OCI-LY3 (cell line): ENCODE data around the gene HTR3E.

Experiments
- H2AFZ ChIP-seq: fragments of 200-600, 300-600 bp; shearing (Covaris generic); 2 replicates; pipeline ENCODE4 v1.6.0; 2014; ENCODE audit warnings: antibody characterized with exemption, low read depth, low read length
- H3K27ac ChIP-seq: fragments of 200-600, 300-600 bp; sonication (generic); 2 replicates; pipeline ENCODE4 v1.5.1; 2014; ENCODE audit warnings: mild to moderate bottlenecking, low read length, moderate library complexity, mixed read lengths
- H3K27me3 ChIP-seq: fragments of 200-600, 300-600 bp; sonication (generic); 2 replicates; pipeline ENCODE4 v1.6.1; 2014; ENCODE audit warnings: low read depth, low read length, mixed read lengths
- H3K36me3 ChIP-seq: fragments of 200-600, 300-600 bp; sonication (generic); replicated peaks from 2 replicates; pipeline ENCODE3; 2014; ENCODE audit warnings: low read depth, low read length, mixed read lengths
- H3K4me1 ChIP-seq: fragments of 300-600, 200-600 bp; sonication (generic); 2 replicates; pipeline ENCODE4 v1.6.1; 2014; ENCODE audit warnings: low read length, mixed read lengths
- H3K4me2 ChIP-seq: fragments of 200-600, 300-600 bp; sonication (generic); 2 replicates; pipeline ENCODE4 v1.6.1; 2014; ENCODE audit warnings: low read length, mixed read lengths
- H3K4me3 ChIP-seq: fragments of 300-600, 200-600 bp; sonication (generic); 2 replicates; pipeline ENCODE4 v1.5.1; 2014; ENCODE audit warnings: antibody characterized with exemption, mild to moderate bottlenecking, low read length, moderate library complexity
- H3K79me2 ChIP-seq: fragments of 300-600, 200-600 bp; shearing (Covaris generic); 2 replicates; pipeline ENCODE4 v1.6.1; 2014; ENCODE audit warnings: mild to moderate bottlenecking, low read length, mixed read lengths
- H3K9ac ChIP-seq: fragments of 300-600, 200-600 bp; shearing (Covaris generic); 2 replicates; pipeline ENCODE4 v1.6.0; 2014; ENCODE audit warnings: mild to moderate bottlenecking, low read length, moderate library complexity
- H3K9me3 ChIP-seq: fragments of 200-600, 300-600 bp; shearing (Covaris generic); 2 replicates; pipeline ENCODE4 v1.6.1; 2014; ENCODE audit warnings: low read length, mixed read lengths; ENCODE audit not compliant: insufficient read depth
- H4K20me1 ChIP-seq: fragments of 200-600, 300-600 bp; sonication (generic); 2 replicates; pipeline ENCODE4 v1.6.1; 2016; ENCODE audit warnings: low read length, mixed read lengths; ENCODE audit not compliant: insufficient read depth
- CTCF ChIP-seq: fragments of 200-600, 300-600 bp; sonication (generic); IDR thresholded peaks from 2 replicates; pipeline ENCODE4 v1.5.1; 2014; ENCODE audit warnings: antibody characterized with exemption, low read length, low read depth
- EZH2phosphoT487 ChIP-seq: fragments of 200-600 bp; shearing (Covaris generic); IDR thresholded peaks from 2 replicates; pipeline ENCODE4 v1.6.1; 2018; ENCODE audit warnings: antibody characterized with exemption, mixed run types, low read depth

The HTR3E gene

GRCh38 chr3:184135149-184135910, 38.5 kb downstream of the HTR3E start, which contains the start of gene EIF2B5:
Gene EIF2B5, plus strand, starts transcription at chr3:184135358. Its CDS starts 28 bp downstream, at chr3:184135386.
- Histone ChIP-seq H3K4me3 (peak within 1 kb of the TSS; percentile 94), H3K4me2 (peak within 1 kb of the TSS; percentile 95), H3K36me3 (peaks cover 13% of the 10 kb centered on the region), H3K4me1 (peaks cover 16% of the 10 kb centered on the region), H3K27ac (peak within 1 kb of the TSS; percentile 55), H3K9ac (peak within 1 kb of the TSS; percentile 90), H2AFZ (peak within 1 kb of the TSS; percentile 85), H3K9me3 (no peaks in the 10 kb centered on the region), H3K79me2 (peaks cover 57% of the 10 kb centered on the region), H3K27me3 (no peaks in the 10 kb centered on the region), H4K20me1 (no peaks in the 10 kb centered on the region)
- no peak for TF ChIP-seq EZH2phosphoT487
- TF ChIP-seq CTCF = peak; percentile 42; the same call in 1 of the 2 replicates

GRCh38 chr3:184135911-184136260, 39.0 kb downstream of the HTR3E start:
- Histone ChIP-seq H2AFZ (0 out of 2 replicates have a peak overlapping the region, but pooled peaks have one; percentile 85), H3K79me2 (peaks cover 60% of the 10 kb centered on the region), H3K27me3 (no peaks in the 10 kb centered on the region), H3K9me3 (no peaks in the 10 kb centered on the region), H3K9ac (peak overlapping the region; percentile 90), H3K4me1 (peaks cover 16% of the 10 kb centered on the region), H3K4me3 (peak overlapping the region; percentile 94), H3K27ac (peak overlapping the region; percentile 55), H3K36me3 (peaks cover 18% of the 10 kb centered on the region), H3K4me2 (peak overlapping the region; percentile 95), H4K20me1 (no peaks in the 10 kb centered on the region)
- TF ChIP-seq CTCF (no peak), EZH2phosphoT487 (no peak)

GRCh38 chr3:184140436-184140835, 43.6 kb downstream of the HTR3E start:
- no peak overlapping the region for H3K9ac ChIP-seq
- H3K27me3 ChIP-seq = no peaks in the 10 kb centered on the region
- H3K79me2 ChIP-seq = peaks cover 42% of the 10 kb centered on the region
- H4K20me1 ChIP-seq = no peaks in the 10 kb centered on the region
- H3K4me1 ChIP-seq = peaks cover 20% of the 10 kb centered on the region
- no peaks in the 10 kb centered on the region for H3K9me3 ChIP-seq
- no peak overlapping the region for H3K4me3 ChIP-seq
- no peak for TF ChIP-seq CTCF
- no peak for TF ChIP-seq EZH2phosphoT487
- peaks cover 58% of the 10 kb centered on the region for H3K36me3 ChIP-seq
- no peak overlapping the region for H3K27ac ChIP-seq
- no peak overlapping the region for H2AFZ ChIP-seq
- H3K4me2 ChIP-seq = no peak overlapping the region

GRCh38 chr3:184142199-184142598, 45.3 kb downstream of the HTR3E start:
- no peak overlapping the region for H2AFZ ChIP-seq
- peaks cover 10% of the 10 kb centered on the region for H3K4me1 ChIP-seq
- no peak overlapping the region for H3K9ac ChIP-seq
- H4K20me1 ChIP-seq = no peaks in the 10 kb centered on the region
- H3K27ac ChIP-seq = no peak overlapping the region
- no peaks in the 10 kb centered on the region for H3K9me3 ChIP-seq
- no peak overlapping the region for H3K4me2 ChIP-seq
- H3K4me3 ChIP-seq = no peak overlapping the region
- peaks cover 66% of the 10 kb centered on the region for H3K36me3 ChIP-seq
- H3K79me2 ChIP-seq = peaks cover 25% of the 10 kb centered on the region
- TF ChIP-seq EZH2phosphoT487 = no peak
- no peak for TF ChIP-seq CTCF
- H3K27me3 ChIP-seq = no peaks in the 10 kb centered on the region
